Smooth muscle cell of the coronary artery (primary cell): ENCODE measurements around the gene CCR8. TPM values are rescaled to one million over a fixed set of nuclear protein-coding genes. Genes with fewer than 3 reads are reported as not detected.

ENCODE experiments used
- total RNA-seq: library from RNA; depleted of rRNA; stranded (reverse); fragments of >200 nt; gene quantifications from 2 replicates; pipeline ENCODE4 v1.2.3, GENCODE V29; 2014; ENCODE audit warnings: low replicate concordance

The CCR8 gene, protein sequence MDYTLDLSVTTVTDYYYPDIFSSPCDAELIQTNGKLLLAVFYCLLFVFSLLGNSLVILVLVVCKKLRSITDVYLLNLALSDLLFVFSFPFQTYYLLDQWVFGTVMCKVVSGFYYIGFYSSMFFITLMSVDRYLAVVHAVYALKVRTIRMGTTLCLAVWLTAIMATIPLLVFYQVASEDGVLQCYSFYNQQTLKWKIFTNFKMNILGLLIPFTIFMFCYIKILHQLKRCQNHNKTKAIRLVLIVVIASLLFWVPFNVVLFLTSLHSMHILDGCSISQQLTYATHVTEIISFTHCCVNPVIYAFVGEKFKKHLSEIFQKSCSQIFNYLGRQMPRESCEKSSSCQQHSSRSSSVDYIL
- total RNA-seq, result not detected in 2 replicates

DNA sequence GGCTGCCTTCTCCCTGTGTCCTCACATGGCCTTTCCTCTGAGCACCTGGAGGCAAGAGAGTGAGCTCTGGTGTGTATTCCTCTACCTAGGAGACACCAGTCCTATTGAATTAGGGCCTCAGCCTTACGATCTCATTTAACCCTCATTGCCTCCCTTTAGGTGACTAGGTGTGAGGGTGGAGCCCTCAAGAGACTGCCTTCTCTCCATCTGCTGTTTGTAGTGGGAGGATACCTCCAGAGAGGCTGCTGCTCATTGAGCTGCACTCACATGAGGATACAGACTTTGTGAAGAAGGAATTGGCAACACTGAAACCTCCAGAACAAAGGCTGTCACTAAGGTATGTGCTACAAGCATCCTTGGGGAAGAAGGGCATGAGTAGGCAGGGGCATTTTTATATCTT, at the start of gene CCR8:
TSS of gene CCR8 (plus strand) at position 217 of the 400 bp plus-strand sequence. CDS start 2,623 bp downstream, outside the sequence.

DNA sequence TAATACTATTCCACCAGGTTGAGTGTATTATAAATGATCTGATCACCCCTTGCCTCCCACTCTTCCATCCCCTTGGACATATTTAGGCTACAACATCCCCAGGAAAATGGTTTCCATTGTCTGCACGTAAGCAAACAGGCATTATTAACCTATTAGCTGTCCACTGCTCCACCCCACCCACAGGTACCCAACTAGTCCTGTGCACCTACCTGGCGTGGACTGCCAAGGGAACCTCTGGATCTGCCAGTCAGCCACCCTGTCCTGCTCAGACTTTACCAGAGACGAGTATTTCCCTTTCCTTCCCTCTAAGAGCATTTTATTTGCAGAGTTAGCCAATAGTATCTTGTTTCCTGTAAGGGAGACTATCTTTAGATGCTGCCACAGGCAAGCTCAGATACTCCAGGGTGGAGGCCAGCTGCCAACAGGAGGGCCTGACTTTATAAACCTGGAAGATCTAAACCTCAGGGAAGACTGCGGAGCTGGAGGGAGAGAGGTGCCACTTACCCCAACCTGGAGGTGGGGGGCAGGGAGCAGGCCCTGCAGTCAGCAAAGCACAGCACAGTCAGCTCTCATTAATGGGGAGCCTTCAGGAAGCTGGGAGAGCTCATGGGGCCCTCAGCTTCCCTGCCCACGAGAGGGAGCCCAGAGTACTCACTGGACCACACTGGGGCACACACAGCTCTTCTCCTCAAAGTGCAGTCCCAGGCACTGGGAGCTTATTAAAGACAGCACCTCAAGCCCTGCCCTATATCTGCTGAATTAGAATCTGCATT, 49.6 kb upstream of the CCR8 start, which contains the start of gene CX3CR1:
TSS of gene CX3CR1 (minus strand) at position 292 of the 773 bp plus-strand sequence. CDS start 13,527 bp downstream, outside the sequence.

Other genes with a start within 250 kb of the CCR8 start
- 30.5 and 36.7 TPM in 2 replicates for gene GORASP1, start 222.1 kb upstream of the CCR8 start, total RNA-seq
- 2.0 and 2.7 TPM in 2 replicates for gene TTC21A, start 222.0 kb upstream of the CCR8 start, total RNA-seq
- 2.8 and 18.2 TPM in 2 replicates for gene CSRNP1, start 176.1 kb upstream of the CCR8 start, total RNA-seq
- gene XIRP1, start 137.1 kb upstream of the CCR8 start, total RNA-seq, result not detected in 2 replicates
- under 0.01 TPM in 1 of 2 replicates, not detected in the other for gene CX3CR1, start 49.7 kb upstream of the CCR8 start, total RNA-seq
- gene SLC25A38, start 53.7 kb downstream of the CCR8 start, total RNA-seq, result 14.6 and 15.4 TPM in 2 replicates
- 794 and 1,937 TPM in 2 replicates for gene RPSA, start 77.0 kb downstream of the CCR8 start, total RNA-seq
- under 0.01 TPM in 1 of 2 replicates, not detected in the other for gene MOBP, start 138.0 kb downstream of the CCR8 start, total RNA-seq